ENCODE measurements around the gene UBASH3B. TPM values are rescaled to one million over a fixed set of nuclear protein-coding genes. Genes with fewer than 3 reads are reported as not detected.

The UBASH3B gene
- total RNA-seq, 1 donor from 2014 or later = 64.6 TPM

- TF ChIP-seq CTCF (conservative IDR thresholded peaks at IDR 0.05; ENCODE audit: low read depth, low read length) = no peak
- no peak for DNase-seq (ENCODE audit: low read depth)
- no peak overlapping the region for H3K4me3 ChIP-seq (ENCODE audit: low read depth, low read length)
These were observed 121.8 kb downstream of the UBASH3B start for GRCh38 chr11:122777343-122777742.

- TF ChIP-seq CTCF (conservative IDR thresholded peaks at IDR 0.05; ENCODE audit: low read depth, low read length) = no peak
- no peak overlapping the region for H3K4me3 ChIP-seq (ENCODE audit: low read depth, low read length)
- no peak for DNase-seq (ENCODE audit: low read depth)
These were observed 122.6 kb downstream of the UBASH3B start for GRCh38 chr11:122778148-122778547.

- TF ChIP-seq CTCF (conservative IDR thresholded peaks at IDR 0.05; ENCODE audit: low read depth, low read length) = no peak
- no peak overlapping the region for H3K4me3 ChIP-seq (ENCODE audit: low read depth, low read length)
- no peak for DNase-seq (ENCODE audit: low read depth)
These were observed 123.6 kb downstream of the UBASH3B start for GRCh38 chr11:122779047-122779629.

GRCh38 chr11:122780296-122780949 lies 124.9 kb downstream of the UBASH3B start:
- H3K4me3 ChIP-seq (ENCODE audit: low read depth, low read length) = no peak overlapping the region

GRCh38 chr11:122781378-122782195 lies 126.1 kb downstream of the UBASH3B start:
- DNase-seq (ENCODE audit: low read depth) = peak; percentile 22
- no peak overlapping the region for H3K4me3 ChIP-seq (ENCODE audit: low read depth, low read length)
- TF ChIP-seq CTCF (conservative IDR thresholded peaks at IDR 0.05; ENCODE audit: low read depth, low read length) = peak; percentile 95

More at GRCh38 chr11:122780296-122780949, 124.9 kb downstream of the UBASH3B start:
- no peak for TF ChIP-seq CTCF (conservative IDR thresholded peaks at IDR 0.05; ENCODE audit: low read depth, low read length)
- DNase-seq (ENCODE audit: low read depth) = no peak

- TF ChIP-seq CTCF (conservative IDR thresholded peaks at IDR 0.05; ENCODE audit: low read depth, low read length) = no peak
- no peak overlapping the region for H3K4me3 ChIP-seq (ENCODE audit: low read depth, low read length)
- DNase-seq (ENCODE audit: low read depth) = no peak
These were observed 126.7 kb downstream of the UBASH3B start for GRCh38 chr11:122782222-122782621.

Measured in epithelial cell of proximal tubule (primary cell).